Measurements from ENCODE around the gene HOXD10. TPM values are rescaled to one million over a fixed set of nuclear protein-coding genes. Genes with fewer than 3 reads are reported as not detected.

Gene HOXD10
- total RNA-seq, 1 donor from 2014 or later: 0.62 TPM

GRCh38 chr2:176123411-176124109, 7.0 kb downstream of the HOXD10 start:
- no peak for DNase-seq

DNA sequence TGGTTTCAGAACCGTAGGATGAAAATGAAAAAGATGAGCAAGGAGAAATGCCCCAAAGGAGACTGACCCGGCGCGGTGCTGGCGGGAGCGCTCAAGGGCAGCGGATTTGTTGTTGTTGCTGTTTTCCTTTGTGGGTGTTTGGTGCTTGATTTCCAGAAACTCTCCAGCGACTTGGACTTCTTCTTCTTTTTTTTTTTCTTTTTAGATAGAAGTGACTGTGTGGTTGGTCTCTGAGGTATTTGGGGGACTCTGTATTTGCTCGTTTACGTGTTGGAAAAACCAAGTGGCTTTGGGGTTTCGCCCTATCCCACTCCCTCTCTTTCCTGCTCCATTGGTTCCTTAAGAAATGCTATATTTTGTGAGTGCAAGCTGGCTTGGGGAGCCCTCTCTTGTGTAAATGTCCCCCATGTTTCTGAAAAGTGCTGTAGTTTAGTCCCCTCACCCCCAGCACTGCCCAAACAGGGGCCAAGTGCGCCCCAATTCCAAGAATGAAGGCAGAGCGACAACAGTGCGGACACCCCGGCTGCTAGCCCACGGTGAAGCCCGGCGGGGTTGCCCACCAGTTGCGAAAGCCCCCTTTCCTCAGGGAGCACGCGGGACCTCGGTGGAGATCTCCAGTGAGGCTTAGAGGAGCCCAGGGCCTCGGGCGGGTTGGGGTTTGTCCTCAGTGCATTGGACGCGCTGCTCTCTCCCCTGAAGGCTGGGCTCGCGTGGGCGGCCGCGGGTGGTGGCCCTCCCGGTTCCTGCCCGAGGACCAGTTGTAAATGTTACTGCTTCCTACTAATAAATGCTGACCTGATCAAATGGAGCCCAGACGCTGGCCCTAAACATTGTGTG, 7.8 kb downstream of the HOXD10 start:
- no peak for DNase-seq

GRCh38 chr2:176124947-176125771, 8.6 kb downstream of the HOXD10 start:
- DNase-seq: no peak

DNA sequence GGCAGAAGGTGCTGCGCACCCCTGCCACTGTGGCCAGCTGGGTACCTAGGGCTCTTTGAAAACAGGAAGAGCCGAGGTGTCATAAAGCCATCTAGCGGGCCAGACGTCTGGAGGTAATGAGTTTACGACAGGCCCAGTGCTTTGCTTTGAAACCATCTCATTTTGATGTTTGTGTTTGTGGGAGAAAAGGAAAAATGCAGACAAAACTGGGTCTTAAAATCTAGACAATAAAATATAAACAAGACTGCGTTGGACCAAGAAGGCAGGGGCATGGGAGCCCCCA, 9.1 kb downstream of the HOXD10 start:
- no peak for DNase-seq

DNA sequence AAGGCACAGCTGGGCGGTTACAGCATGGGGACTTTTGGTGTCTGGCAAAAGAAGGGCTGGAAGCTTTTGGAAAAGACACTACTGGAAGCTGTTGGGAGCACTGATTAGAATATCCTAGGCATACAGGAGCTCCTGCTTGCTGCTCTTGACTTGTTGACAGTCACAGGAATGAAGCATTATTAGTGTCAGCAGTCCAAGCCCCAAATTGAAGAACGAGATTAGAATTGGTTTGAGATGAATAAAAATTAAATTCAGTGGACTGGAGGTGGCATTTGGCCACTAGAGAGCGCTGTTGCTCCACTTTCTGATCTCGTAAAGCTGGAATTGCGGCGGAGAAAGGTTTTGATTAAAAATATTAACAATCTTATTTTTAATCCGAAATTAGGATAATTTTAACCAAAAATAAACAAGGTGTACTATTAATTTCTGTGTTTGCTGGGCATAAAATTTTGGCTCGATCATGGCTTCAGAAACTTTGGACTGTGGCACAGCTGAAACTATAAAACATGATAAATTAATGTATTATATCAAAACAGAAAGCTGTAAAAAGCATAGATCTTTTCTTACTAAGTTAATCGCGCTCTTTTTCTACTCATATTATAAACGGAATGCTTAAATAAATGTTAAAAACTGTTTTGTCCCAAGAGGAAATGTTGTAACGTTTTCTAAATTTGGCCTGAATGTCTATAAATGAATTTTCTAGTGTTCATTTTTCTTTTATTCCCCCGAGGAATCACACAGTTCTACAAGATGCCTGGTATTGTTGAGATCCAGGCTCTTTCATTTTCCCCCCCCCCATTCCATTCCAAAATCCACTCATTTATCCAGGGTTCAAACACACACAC, 10.6 kb downstream of the HOXD10 start:
- DNase-seq: peak; percentile 90

- no peak for DNase-seq
Measured at GRCh38 chr2:176127774-176128072, 11.1 kb downstream of the HOXD10 start.

DNA sequence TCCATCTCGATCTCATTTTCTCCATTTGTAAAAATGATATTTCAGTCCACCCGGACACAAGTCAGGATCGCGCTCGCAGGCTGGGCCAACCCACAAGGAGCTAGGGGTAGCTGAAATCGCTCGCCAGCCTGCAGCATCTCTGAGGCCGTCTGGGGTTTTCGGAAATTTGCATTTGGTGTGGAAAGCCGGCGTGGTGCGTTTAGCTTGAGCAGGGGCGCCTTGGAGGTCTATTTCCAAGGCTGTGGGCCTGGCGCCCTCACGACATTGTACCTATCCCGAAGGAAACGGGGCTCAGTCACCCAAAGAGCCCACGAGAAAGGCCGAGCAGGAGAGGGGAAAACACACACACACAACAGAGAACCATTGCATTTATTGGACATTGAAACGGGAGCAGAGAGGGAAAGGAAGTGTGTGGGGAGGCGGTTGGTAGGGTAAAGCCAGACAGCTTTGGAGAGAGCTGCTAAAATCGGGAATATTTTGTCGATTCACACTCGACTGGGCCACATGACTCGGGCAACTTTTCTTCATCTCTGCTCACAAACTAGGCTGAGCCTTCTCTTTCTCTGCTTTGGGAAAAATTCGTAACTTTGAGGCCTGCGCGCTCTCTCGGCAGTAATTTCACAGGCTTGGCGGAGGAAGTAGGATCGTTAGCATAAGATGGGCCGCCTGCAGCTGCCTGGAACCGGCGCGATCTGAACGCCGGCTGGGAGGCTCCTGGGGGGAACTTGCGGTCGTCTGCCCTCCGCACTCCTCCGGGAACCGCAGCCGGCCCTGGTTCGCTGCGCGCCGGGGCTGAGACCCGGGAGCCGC, 11.8 kb downstream of the HOXD10 start:
- peak; percentile 57 for DNase-seq

- DNase-seq: peak; percentile 69
Measured at GRCh38 chr2:176128982-176129796, 12.6 kb downstream of the HOXD10 start, which contains the start of gene HOXD8. TSS of gene HOXD8 (plus strand) at chr2:176129705. CDS start at chr2:176130367, 662 bp downstream.

DNA sequence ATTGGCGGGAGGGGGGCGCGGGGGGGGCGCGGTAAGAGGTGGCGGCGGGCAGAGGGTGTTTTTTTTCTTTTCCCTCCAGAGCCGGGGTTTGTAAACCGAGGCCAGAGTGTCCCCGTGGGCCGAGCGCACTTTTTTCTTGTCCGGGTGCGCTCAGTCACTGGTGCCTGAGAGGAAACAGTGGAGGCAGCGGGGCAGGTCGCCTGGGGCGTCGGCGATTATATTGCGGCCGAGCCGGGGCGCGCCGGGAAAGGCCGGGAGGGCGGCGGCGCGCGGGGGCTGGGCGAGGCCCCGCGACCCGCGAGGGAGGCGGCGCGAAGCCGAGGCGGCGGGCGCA, 13.2 kb downstream of the HOXD10 start:
- DNase-seq: no peak

DNA sequence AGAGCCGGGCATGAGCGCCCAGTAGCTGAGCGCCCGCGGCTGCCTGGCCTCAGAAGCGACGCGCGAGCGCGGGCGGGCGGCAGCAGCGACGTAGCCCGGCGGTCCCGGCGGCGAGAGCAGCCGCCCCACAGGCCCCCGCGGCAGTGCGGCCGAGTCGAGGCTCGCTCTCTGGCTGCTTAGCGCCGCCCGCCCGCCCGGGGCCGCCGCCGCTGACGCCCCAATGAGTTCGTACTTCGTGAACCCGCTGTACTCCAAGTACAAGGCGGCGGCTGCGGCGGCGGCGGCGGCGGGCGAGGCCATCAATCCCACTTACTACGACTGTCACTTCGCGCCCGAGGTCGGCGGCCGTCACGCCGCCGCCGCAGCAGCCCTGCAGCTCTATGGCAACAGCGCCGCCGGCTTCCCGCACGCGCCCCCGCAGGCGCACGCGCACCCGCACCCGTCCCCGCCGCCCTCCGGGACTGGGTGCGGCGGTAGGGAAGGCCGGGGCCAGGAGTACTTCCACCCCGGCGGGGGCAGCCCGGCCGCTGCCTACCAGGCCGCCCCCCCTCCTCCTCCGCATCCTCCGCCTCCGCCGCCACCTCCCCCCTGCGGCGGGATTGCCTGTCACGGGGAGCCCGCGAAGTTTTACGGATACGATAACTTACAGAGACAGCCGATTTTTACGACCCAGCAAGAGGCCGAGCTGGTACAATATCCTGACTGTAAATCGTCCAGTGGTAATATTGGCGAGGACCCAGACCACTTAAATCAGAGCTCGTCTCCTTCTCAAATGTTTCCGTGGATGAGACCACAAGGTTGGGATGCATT, 13.8 kb downstream of the HOXD10 start:
- peak; percentile 54 for DNase-seq

GRCh38 chr2:176130957-176131847, 14.6 kb downstream of the HOXD10 start:
- DNase-seq: no peak

- DNase-seq: no peak
Measured at GRCh38 chr2:176131848-176132158, 15.2 kb downstream of the HOXD10 start.

- DNase-seq: peak; percentile 56
Measured at GRCh38 chr2:176132205-176133171, 15.9 kb downstream of the HOXD10 start.

DNA sequence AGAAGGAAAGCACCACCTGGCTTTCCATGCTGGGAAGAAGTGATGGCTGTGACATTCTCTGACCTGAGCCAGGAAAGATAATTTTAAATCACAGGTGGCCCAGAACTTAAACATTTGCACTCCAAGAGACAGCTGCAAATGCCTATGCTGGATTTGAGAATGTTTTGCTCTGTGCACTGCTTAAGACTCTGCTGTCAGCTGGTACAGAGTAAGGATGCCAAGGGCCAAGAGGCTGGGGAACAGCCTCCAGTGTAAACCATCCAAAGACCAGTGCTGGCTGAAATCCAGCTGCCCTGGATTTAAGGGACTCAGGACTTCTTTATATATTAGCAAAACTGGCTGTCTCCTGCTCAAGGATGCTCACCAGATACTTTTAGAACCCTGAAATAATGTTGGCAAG, 16.8 kb downstream of the HOXD10 start:
- DNase-seq: peak; percentile 75

DNA sequence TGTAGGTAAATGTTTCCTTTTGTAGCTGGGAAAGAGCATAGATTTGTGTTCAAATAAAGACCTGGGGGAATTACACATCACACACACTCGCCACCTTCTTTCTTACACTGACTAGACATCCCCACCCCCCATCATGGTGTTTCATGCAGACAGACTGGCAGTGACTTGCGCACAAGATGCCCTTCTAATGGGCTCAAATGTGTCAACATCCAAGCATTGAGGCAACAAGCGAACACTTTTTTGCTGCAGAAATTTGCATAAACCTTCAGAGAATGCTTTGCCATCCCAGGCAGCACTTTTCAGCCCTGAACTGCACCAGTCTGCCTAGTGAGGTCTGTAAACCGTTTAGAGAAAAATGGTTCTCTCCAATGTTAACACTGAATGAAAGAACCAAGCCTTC, 17.5 kb downstream of the HOXD10 start:
- no peak for DNase-seq

- DNase-seq: no peak
Measured at GRCh38 chr2:176135035-176135440, 18.5 kb downstream of the HOXD10 start.

Data from tongue (tissue), 2 donors.